Liver (tissue), 3 donors: ENCODE results near the gene ZBTB7A.

Experiments
- ATF3 ChIP-seq: IDR thresholded peaks from 2 replicates; pipeline ENCODE4 v1.6.1; 2016; ENCODE audit warnings: antibody characterized with exemption
- FOXA1 ChIP-seq: IDR thresholded peaks from 2 replicates; pipeline ENCODE4 v1.6.1; 2016; ENCODE audit warnings: antibody characterized with exemption
- GABPA ChIP-seq, 2 donors: IDR thresholded peaks in 1 of 2; conservative IDR thresholded peaks in 1 of 2; 2 replicates each; pipeline ENCODE4 v1.6.1; 2016; ENCODE audit warnings: antibody characterized with exemption in 2 of 2, mild to moderate bottlenecking in 1 of 2, moderate library complexity in 1 of 2
- HNF4A ChIP-seq, 2 donors: conservative IDR thresholded peaks; 2 replicates each; pipeline ENCODE4 v1.6.1; 2016; ENCODE audit warnings: antibody characterized with exemption in 2 of 2, mild to moderate bottlenecking in 2 of 2
- HNF4G ChIP-seq: IDR thresholded peaks from 2 replicates; pipeline ENCODE4 v1.6.1; 2016; ENCODE audit warnings: antibody characterized with exemption
- MAX ChIP-seq: IDR thresholded peaks from 2 replicates; pipeline ENCODE4 v1.6.1; 2016; ENCODE audit warnings: antibody characterized with exemption
- RAD21 ChIP-seq, 2 donors: IDR thresholded peaks; 2 replicates each; pipeline ENCODE4 v1.6.1; 2016; ENCODE audit warnings: antibody characterized with exemption in 2 of 2, mild to moderate bottlenecking in 2 of 2
- REST ChIP-seq: IDR thresholded peaks from 2 replicates; pipeline ENCODE4 v1.6.1; 2016; ENCODE audit warnings: antibody characterized with exemption, mild to moderate bottlenecking
- TAF1 ChIP-seq: conservative IDR thresholded peaks from 2 replicates; pipeline ENCODE4 v1.6.1; 2016; ENCODE audit warnings: antibody characterized with exemption, mild to moderate bottlenecking
- YY1 ChIP-seq: IDR thresholded peaks from 2 replicates; pipeline ENCODE4 v1.6.1; 2016; ENCODE audit warnings: antibody characterized with exemption, mild to moderate bottlenecking
- TF ChIP-seq, protein P1 (sequence below): IDR thresholded peaks from 2 replicates; pipeline ENCODE4 v1.6.1; 2016; ENCODE audit warnings: antibody characterized with exemption
- TF ChIP-seq, protein P2 (sequence below): fragments of 150-350 bp; IDR thresholded peaks from 2 replicates; pipeline ENCODE4 v1.5.1; 2017; ENCODE audit warnings: improper control_type of control experiment, low read depth, low read length; ENCODE audit not compliant: missing input control
- donor health status: healthy.
- donor health status: healthy.

- TF ChIP-seq, protein P1, sequence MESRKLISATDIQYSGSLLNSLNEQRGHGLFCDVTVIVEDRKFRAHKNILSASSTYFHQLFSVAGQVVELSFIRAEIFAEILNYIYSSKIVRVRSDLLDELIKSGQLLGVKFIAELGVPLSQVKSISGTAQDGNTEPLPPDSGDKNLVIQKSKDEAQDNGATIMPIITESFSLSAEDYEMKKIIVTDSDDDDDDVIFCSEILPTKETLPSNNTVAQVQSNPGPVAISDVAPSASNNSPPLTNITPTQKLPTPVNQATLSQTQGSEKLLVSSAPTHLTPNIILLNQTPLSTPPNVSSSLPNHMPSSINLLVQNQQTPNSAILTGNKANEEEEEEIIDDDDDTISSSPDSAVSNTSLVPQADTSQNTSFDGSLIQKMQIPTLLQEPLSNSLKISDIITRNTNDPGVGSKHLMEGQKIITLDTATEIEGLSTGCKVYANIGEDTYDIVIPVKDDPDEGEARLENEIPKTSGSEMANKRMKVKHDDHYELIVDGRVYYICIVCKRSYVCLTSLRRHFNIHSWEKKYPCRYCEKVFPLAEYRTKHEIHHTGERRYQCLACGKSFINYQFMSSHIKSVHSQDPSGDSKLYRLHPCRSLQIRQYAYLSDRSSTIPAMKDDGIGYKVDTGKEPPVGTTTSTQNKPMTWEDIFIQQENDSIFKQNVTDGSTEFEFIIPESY = no peak
- TF ChIP-seq, protein P2, sequence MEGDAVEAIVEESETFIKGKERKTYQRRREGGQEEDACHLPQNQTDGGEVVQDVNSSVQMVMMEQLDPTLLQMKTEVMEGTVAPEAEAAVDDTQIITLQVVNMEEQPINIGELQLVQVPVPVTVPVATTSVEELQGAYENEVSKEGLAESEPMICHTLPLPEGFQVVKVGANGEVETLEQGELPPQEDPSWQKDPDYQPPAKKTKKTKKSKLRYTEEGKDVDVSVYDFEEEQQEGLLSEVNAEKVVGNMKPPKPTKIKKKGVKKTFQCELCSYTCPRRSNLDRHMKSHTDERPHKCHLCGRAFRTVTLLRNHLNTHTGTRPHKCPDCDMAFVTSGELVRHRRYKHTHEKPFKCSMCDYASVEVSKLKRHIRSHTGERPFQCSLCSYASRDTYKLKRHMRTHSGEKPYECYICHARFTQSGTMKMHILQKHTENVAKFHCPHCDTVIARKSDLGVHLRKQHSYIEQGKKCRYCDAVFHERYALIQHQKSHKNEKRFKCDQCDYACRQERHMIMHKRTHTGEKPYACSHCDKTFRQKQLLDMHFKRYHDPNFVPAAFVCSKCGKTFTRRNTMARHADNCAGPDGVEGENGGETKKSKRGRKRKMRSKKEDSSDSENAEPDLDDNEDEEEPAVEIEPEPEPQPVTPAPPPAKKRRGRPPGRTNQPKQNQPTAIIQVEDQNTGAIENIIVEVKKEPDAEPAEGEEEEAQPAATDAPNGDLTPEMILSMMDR = no peak
- no peak for TF ChIP-seq REST
- no peak for TF ChIP-seq MAX
- no peak for TF ChIP-seq YY1
- TF ChIP-seq HNF4A (conservative IDR thresholded peaks at IDR 0.05) = no peak
- no peak for TF ChIP-seq RAD21 (IDR thresholded peaks at IDR 0.05)
- TF ChIP-seq FOXA1 = no peak
- no peak for TF ChIP-seq HNF4G
- no peak for TF ChIP-seq ATF3
- TF ChIP-seq GABPA (IDR thresholded peaks at IDR 0.05 in 1 of 2, conservative IDR thresholded peaks at IDR 0.05 in 1 of 2) = no peak
- TF ChIP-seq TAF1 = no peak
These were observed 30.0 kb downstream of the ZBTB7A start for GRCh38 chr19:4036576-4037300.
